22Rv1 (cell line): Measurements from ENCODE around the gene GNAI3.

Experiments
- ZFX ChIP-seq: fragments of 450-650 bp; IDR thresholded peaks from 2 replicates; pipeline ENCODE4 v1.6.1; 2017; ENCODE audit warnings: antibody characterized with exemption, borderline replicate concordance
- TF ChIP-seq, protein P1 (sequence below): fragments of 450-650 bp; IDR thresholded peaks from 2 replicates; pipeline ENCODE4 v1.5.1; 2017; ENCODE audit warnings: mild to moderate bottlenecking

DNA sequence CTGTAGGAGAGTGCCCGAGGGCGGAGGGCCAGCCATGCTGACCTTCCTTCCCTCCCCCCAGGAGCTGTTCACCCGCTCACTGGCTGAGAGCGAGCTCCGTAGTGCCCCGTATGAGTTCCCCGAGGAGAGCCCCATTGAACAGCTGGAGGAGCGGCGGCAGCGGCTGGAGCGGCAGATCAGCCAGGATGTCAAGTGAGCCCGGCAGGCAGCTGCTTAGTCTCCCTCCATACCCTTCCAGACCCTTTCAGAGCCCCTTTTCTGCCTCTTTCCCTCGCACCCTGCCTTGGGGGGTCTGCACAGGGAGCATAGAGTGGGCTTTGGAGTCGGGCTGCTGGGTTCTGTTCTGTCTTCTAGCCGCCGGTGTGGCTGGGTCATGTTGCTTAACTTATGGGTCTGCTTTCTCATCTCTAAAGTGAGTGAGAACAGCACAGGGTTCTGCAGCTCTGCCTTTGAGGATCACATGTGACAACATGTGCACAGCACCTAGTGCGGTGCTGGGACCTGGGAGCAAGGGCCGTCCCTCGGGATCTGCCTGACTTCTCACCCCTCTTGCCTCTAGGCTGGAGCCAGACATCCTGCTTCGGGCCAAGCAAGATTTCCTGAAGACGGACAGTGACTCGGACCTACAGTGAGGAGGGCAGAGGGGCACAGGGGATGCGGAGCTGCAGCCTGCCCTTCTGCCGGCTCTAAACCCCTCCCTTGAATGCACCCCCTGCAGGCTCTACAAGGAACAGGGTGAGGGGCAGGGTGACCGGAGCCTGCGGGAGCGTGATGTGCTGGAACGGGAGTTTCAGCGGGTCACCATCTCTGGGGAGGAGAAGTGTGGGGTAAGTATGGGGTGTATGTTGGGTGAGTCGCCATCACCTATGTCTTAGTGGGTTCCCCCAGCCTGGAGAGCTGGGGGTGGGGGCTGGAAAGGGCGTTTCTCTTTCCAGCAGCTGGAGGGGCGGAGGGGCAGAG, 77.5 kb downstream of the GNAI3 start:
- TF ChIP-seq, protein P1, sequence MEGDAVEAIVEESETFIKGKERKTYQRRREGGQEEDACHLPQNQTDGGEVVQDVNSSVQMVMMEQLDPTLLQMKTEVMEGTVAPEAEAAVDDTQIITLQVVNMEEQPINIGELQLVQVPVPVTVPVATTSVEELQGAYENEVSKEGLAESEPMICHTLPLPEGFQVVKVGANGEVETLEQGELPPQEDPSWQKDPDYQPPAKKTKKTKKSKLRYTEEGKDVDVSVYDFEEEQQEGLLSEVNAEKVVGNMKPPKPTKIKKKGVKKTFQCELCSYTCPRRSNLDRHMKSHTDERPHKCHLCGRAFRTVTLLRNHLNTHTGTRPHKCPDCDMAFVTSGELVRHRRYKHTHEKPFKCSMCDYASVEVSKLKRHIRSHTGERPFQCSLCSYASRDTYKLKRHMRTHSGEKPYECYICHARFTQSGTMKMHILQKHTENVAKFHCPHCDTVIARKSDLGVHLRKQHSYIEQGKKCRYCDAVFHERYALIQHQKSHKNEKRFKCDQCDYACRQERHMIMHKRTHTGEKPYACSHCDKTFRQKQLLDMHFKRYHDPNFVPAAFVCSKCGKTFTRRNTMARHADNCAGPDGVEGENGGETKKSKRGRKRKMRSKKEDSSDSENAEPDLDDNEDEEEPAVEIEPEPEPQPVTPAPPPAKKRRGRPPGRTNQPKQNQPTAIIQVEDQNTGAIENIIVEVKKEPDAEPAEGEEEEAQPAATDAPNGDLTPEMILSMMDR, result no peak
- no peak for TF ChIP-seq ZFX
